ENCODE measurements around the gene LGALS3BP. TPM values are rescaled to one million over a fixed set of nuclear protein-coding genes. Genes with fewer than 3 reads are reported as not detected.

LGALS3BP gene
- total RNA-seq, 1 donor from 2014 or later: 373 TPM

- peak overlapping the region; percentile 59 for H3K4me3 Mint-ChIP-seq
- H3K27ac Mint-ChIP-seq: peak overlapping the region; percentile 53
- no peaks in the 10 kb centered on the region for H3K9me3 Mint-ChIP-seq
- no peaks in the 10 kb centered on the region for H3K27me3 Mint-ChIP-seq (ENCODE audit: low read depth)
- H3K36me3 Mint-ChIP-seq: no peaks in the 10 kb centered on the region
- TF ChIP-seq, protein P1, sequence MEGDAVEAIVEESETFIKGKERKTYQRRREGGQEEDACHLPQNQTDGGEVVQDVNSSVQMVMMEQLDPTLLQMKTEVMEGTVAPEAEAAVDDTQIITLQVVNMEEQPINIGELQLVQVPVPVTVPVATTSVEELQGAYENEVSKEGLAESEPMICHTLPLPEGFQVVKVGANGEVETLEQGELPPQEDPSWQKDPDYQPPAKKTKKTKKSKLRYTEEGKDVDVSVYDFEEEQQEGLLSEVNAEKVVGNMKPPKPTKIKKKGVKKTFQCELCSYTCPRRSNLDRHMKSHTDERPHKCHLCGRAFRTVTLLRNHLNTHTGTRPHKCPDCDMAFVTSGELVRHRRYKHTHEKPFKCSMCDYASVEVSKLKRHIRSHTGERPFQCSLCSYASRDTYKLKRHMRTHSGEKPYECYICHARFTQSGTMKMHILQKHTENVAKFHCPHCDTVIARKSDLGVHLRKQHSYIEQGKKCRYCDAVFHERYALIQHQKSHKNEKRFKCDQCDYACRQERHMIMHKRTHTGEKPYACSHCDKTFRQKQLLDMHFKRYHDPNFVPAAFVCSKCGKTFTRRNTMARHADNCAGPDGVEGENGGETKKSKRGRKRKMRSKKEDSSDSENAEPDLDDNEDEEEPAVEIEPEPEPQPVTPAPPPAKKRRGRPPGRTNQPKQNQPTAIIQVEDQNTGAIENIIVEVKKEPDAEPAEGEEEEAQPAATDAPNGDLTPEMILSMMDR (IDR thresholded peaks at IDR 0.05; ENCODE audit: unreplicated experiment): peak; percentile 10
- no peak for DNase-seq (ENCODE audit: low spot score in 2 of 2, unreplicated experiment in 2 of 2)
- H3K4me1 Mint-ChIP-seq: peaks cover 23% of the 10 kb centered on the region
Measured at GRCh38 chr17:78925662-78926555, 53.8 kb downstream of the LGALS3BP start.

- TF ChIP-seq, protein P1 (IDR thresholded peaks at IDR 0.05; ENCODE audit: unreplicated experiment): peak; percentile 44
- Mint-ChIP-seq H3K27me3 (ENCODE audit: low read depth) (no peaks in the 10 kb centered on the region), H3K4me3 (peak within 1 kb of the TSS; percentile 77), H3K9me3 (no peaks in the 10 kb centered on the region), H3K4me1 (peaks cover 29% of the 10 kb centered on the region), H3K36me3 (no peaks in the 10 kb centered on the region), H3K27ac (peak within 1 kb of the TSS; percentile 77)
- DNase-seq (ENCODE audit: low spot score in 2 of 2, unreplicated experiment in 2 of 2): peak; percentile 83 to 91
Measured at GRCh38 chr17:78925234-78925633, 54.5 kb downstream of the LGALS3BP start, which contains the start of gene TIMP2. TIMP2 (minus strand) TSS chr17:78925387; CDS start chr17:78925088, 299 bp downstream.

GRCh38 chr17:78924481-78925151 is 55.1 kb downstream of the LGALS3BP start:
- peak in 1 of 2 experiments; percentile 56 for DNase-seq (ENCODE audit: low spot score in 2 of 2, unreplicated experiment in 2 of 2)
- Mint-ChIP-seq H3K9me3 (no peaks in the 10 kb centered on the region), H3K27ac (peak overlapping the region; percentile 77), H3K4me1 (peaks cover 34% of the 10 kb centered on the region), H3K36me3 (no peaks in the 10 kb centered on the region), H3K27me3 (ENCODE audit: low read depth) (no peaks in the 10 kb centered on the region), H3K4me3 (peak overlapping the region; percentile 77)
- TF ChIP-seq, protein P1 (IDR thresholded peaks at IDR 0.05; ENCODE audit: unreplicated experiment): no peak

DNA sequence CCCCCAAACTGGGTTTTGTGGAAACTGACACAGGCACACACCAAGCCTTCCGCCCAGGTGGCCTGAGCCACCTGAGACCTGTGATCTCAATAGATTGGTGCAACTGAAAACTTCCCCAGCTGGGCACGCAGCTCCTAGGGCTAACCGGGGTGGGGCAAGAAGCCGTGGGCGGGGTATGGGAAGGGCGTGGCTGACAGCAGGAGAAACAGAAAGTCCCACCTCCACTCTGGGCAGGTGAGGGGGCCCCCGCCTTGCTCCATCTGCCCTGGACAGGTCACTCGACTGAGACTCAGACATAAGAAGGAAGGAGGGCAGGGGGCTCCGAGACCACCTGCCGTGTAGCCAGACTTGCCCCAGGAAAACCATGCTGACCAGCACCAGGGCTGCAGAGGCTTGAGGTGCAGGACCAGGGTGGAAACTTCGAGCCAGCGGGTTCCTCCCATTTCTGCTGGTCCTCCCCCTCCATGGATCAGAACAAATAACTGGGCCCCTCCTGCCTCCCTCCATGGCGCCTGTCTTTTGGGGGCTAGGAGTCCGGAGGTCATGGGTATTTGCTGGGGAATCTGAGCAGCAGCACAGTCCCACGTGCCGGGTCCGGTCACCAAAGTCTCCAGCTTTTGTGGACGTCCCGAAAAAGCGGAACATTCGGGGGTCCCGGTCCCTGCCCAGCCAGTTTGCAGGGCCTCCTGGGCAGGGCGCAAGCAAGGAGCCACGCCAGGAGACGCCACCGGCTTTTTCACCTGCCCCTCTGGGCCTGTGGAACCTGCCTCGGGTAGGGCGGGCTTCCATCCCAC is 55.9 kb downstream of the LGALS3BP start:
- Mint-ChIP-seq H3K36me3 (no peaks in the 10 kb centered on the region), H3K4me3 (peak overlapping the region; percentile 77), H3K27me3 (ENCODE audit: low read depth) (no peaks in the 10 kb centered on the region), H3K27ac (peak overlapping the region; percentile 56), H3K9me3 (no peaks in the 10 kb centered on the region), H3K4me1 (peaks cover 34% of the 10 kb centered on the region)
- TF ChIP-seq, protein P1 (IDR thresholded peaks at IDR 0.05; ENCODE audit: unreplicated experiment): no peak
- DNase-seq (ENCODE audit: low spot score in 2 of 2, unreplicated experiment in 2 of 2): peak in 1 of 2 experiments; percentile 50

GRCh38 chr17:78922816-78923498 is 56.8 kb downstream of the LGALS3BP start:
- peak overlapping the region; percentile 60 for H3K27ac Mint-ChIP-seq
- no peaks in the 10 kb centered on the region for H3K36me3 Mint-ChIP-seq
- peak overlapping the region; percentile 77 for H3K4me3 Mint-ChIP-seq
- TF ChIP-seq, protein P1 (IDR thresholded peaks at IDR 0.05; ENCODE audit: unreplicated experiment): no peak
- DNase-seq (ENCODE audit: low spot score in 2 of 2, unreplicated experiment in 2 of 2): no peak
- H3K9me3 Mint-ChIP-seq: no peaks in the 10 kb centered on the region
- H3K4me1 Mint-ChIP-seq: peaks cover 34% of the 10 kb centered on the region
- no peaks in the 10 kb centered on the region for H3K27me3 Mint-ChIP-seq (ENCODE audit: low read depth)
